ENCODE results near the gene AMY1A.
"Not testable (repeated sequence)": the region's sequence is repeated elsewhere in the genome, so short reads cannot be mapped to it uniquely, and the experiment has no call there.

Gene AMY1A

DNA sequence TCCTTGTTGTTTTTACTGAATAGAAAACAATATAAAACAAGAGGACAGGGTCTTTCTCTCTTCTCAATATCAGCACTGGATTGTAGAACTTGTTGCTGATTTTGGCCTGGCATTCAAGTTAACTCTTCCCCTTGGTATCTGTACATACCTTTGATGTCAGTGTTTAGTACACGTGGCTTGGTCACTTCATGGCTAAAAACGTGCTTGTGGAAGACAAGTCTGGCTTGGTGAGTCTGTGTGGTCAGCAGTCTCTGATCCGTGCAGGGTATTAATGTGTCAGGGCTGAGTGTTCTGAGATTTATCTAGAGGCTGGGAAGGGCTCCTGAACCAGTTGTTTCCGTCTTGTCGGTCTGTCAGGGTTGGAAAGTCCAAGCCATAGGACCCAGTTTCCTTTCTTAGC lies at the start of gene AMY1A:
Gene AMY1A (plus strand): TSS at position 301 of the 400 bp plus-strand sequence. CDS start 571 bp downstream, outside the sequence.
- not testable (repeated sequence) for H3K36me3 ChIP-seq; H3K9me3 ChIP-seq; H3K4me1 ChIP-seq (ENCODE audit: control insufficient read depth in 1 of 2, insufficient read depth in 1 of 2, low read depth in 1 of 2, low read length in 1 of 2); H3K27ac ChIP-seq; H3K27me3 ChIP-seq; H3K4me3 ChIP-seq (ENCODE audit: low read depth in 1 of 2, low read length in 1 of 2)

DNA sequence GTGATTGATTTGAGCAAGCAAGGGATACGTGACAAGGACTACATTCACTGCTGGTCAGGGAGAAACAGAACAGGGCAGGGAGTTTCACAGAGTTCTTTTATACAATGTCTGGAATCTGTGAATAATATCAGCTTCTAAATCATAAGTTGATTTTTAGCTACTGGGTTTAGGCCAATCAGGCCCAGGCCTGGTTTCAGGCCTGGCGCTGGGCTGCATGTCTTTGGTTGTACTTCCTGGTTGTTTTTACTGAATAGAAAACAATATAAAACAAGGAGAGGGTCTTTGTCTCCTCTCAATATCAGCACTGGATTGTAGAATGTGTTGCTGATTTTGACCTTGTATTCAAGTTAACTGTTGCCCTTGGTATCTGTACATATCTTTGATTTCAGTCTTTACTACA lies 39.2 kb upstream of the AMY1A start:
- Histone ChIP-seq H3K27me3 (no peaks in the 10 kb centered on the region), H3K4me1 (ENCODE audit: control insufficient read depth in 1 of 2, insufficient read depth in 1 of 2, low read depth in 1 of 2, low read length in 1 of 2) (no peaks in the 10 kb centered on the region)

DNA sequence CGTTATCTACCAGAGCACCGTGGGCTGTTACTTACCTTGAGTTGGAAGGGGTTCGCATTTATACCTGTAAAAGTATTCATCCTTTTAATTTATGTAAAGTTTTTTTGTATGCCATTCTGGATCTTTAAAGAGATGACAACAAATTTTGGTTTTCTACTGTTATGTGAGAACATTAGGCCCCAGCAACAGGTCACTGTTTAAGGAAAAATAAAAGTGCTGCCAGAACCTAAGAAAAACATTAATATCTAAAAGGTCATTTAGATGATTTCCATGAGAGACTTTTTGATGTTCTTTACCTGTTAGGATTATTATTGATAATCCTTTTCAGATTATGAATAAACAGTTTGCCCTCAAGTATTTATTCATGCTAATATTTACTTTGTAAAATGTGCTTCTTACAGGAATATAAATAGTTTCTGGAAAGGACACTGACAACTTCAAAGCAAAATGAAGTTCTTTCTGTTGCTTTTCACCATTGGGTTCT lies 38.5 kb upstream of the AMY1A start, which contains the start of gene AMY2A:
Gene AMY2A (plus strand): TSS at position 434 of the 484 bp plus-strand sequence. CDS start 14 bp downstream, at position 448.
- H3K9me3 ChIP-seq; H3K27ac ChIP-seq; H3K4me1 ChIP-seq (ENCODE audit: control insufficient read depth in 1 of 2, insufficient read depth in 1 of 2, low read depth in 1 of 2, low read length in 1 of 2); H3K27me3 ChIP-seq; H3K4me3 ChIP-seq (ENCODE audit: low read depth in 1 of 2, low read length in 1 of 2); H3K36me3 ChIP-seq: not testable (repeated sequence)

More for the DNA sequence above, 39.2 kb upstream of the AMY1A start:
- Histone ChIP-seq H3K36me3 (no peaks in the 10 kb centered on the region), H3K27ac (no peak overlapping the region), H3K9me3 (no peaks in the 10 kb centered on the region), H3K4me3 (ENCODE audit: low read depth in 1 of 2, low read length in 1 of 2) (no peak overlapping the region)
- TF ChIP-seq, protein P1, sequence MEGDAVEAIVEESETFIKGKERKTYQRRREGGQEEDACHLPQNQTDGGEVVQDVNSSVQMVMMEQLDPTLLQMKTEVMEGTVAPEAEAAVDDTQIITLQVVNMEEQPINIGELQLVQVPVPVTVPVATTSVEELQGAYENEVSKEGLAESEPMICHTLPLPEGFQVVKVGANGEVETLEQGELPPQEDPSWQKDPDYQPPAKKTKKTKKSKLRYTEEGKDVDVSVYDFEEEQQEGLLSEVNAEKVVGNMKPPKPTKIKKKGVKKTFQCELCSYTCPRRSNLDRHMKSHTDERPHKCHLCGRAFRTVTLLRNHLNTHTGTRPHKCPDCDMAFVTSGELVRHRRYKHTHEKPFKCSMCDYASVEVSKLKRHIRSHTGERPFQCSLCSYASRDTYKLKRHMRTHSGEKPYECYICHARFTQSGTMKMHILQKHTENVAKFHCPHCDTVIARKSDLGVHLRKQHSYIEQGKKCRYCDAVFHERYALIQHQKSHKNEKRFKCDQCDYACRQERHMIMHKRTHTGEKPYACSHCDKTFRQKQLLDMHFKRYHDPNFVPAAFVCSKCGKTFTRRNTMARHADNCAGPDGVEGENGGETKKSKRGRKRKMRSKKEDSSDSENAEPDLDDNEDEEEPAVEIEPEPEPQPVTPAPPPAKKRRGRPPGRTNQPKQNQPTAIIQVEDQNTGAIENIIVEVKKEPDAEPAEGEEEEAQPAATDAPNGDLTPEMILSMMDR (IDR thresholded peaks at IDR 0.05), result no peak

DNA sequence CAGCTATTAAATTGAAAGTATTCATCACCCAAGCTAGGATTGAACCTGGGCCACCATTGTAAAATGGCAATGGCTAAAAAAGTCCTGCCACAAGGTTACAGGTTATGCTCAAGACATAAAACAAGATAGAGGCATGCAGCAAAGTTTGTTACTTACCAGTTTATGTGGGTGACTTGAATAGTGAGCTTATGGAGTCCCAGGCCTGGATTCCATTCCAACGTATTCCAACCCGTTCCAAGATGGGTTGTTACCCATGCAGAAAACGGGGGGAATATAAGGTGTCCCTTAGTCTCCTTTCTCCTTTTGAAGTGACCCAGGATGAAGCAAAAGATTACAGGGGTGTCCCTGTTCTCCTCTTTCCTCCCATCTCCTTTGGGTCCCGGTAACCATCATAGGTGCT lies 28.1 kb upstream of the AMY1A start:
- not testable (repeated sequence) for H3K27ac ChIP-seq; H3K4me1 ChIP-seq (ENCODE audit: control insufficient read depth in 1 of 2, insufficient read depth in 1 of 2, low read depth in 1 of 2, low read length in 1 of 2); H3K9me3 ChIP-seq; H3K4me3 ChIP-seq (ENCODE audit: low read depth in 1 of 2, low read length in 1 of 2); H3K27me3 ChIP-seq; H3K36me3 ChIP-seq

DNA sequence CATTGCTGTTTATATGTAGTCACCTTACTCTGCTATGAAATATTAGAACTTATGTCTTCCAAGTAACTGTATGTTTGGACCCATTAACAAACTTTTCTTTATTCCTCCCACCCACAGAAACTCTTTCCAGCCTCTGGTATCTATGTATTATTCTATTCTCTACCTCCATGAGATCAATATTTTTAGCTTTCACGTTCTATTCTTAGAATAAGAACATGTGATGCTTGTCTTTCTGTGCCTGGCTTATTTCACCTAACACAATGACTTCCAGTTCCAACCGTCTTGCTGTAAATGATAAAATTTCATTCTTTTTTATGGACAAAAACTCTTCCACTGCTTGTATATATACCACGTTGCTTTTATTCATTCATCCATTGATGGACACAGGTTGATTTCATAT lies 14.4 kb upstream of the AMY1A start:
- not testable (repeated sequence) for H3K9me3 ChIP-seq; H3K4me1 ChIP-seq (ENCODE audit: control insufficient read depth in 1 of 2, insufficient read depth in 1 of 2, low read depth in 1 of 2, low read length in 1 of 2); H3K27me3 ChIP-seq; H3K4me3 ChIP-seq (ENCODE audit: low read depth in 1 of 2, low read length in 1 of 2); H3K36me3 ChIP-seq; H3K27ac ChIP-seq

DNA sequence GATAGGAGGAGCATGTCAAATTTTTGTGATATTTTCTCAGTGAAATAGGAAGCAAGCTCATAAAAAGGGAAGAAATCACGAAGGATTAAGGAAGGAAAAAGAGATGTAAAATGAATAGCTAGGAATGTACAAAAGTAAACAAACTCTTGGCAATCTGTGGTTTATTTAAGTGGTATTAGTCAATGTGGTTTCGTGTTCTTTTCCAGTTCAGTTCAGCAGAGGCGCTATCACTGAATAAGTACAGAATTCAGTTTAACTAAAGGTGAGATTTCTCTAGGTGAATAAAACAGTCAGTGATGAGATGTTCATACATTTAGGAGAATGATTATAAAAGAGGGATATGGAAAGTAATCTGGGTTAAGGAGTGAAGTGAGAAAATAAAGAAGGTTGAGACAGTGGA lies 11.7 kb upstream of the AMY1A start:
- not testable (repeated sequence) for H3K36me3 ChIP-seq; H3K4me1 ChIP-seq (ENCODE audit: control insufficient read depth in 1 of 2, insufficient read depth in 1 of 2, low read depth in 1 of 2, low read length in 1 of 2); H3K27me3 ChIP-seq; H3K27ac ChIP-seq; H3K9me3 ChIP-seq; H3K4me3 ChIP-seq (ENCODE audit: low read depth in 1 of 2, low read length in 1 of 2)

DNA sequence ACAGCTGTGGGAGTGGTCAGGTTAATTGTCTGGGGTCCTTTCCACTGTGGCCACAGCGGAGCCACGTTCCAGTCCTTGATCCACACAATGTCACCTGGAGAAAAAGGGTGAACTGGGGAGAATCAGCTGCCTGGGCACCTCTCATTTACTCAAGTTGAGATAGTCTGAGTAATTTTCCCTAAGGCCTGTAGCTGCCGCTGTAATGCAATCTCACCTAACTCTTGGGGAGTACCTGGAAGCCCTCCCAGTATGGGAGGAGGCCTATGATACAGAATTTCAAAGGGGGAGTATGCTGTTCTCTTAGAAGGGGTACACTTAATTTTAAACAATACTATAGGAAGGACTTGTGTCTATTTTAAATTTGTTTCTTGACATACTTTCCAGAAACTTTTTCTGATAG lies 5.3 kb upstream of the AMY1A start:
- H3K4me1 ChIP-seq (ENCODE audit: control insufficient read depth in 1 of 2, insufficient read depth in 1 of 2, low read depth in 1 of 2, low read length in 1 of 2); H3K27ac ChIP-seq; H3K27me3 ChIP-seq; H3K9me3 ChIP-seq; H3K4me3 ChIP-seq (ENCODE audit: low read depth in 1 of 2, low read length in 1 of 2); H3K36me3 ChIP-seq: not testable (repeated sequence)

DNA sequence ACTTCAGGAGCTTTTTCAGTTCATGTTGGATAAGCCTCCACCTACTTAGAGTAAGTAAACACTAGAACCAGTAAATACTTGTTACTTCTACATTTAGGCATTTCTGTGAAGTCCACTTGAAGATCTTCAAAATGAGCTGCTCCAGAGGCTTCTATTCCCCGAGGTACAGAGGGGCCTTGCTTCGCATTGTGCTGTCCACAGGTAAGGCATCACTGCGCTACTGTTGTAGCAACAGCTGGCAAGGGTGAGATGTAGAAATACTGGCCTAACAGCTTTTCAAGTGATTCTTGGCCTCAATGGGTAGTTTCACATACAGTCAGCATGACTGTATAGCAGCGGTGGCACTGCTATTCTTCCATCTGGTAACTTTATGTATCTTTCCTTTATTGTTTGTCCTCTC lies 4.7 kb upstream of the AMY1A start:
- H3K4me1 ChIP-seq (ENCODE audit: control insufficient read depth in 1 of 2, insufficient read depth in 1 of 2, low read depth in 1 of 2, low read length in 1 of 2); H3K9me3 ChIP-seq; H3K36me3 ChIP-seq; H3K4me3 ChIP-seq (ENCODE audit: low read depth in 1 of 2, low read length in 1 of 2); H3K27me3 ChIP-seq; H3K27ac ChIP-seq: not testable (repeated sequence)

DNA sequence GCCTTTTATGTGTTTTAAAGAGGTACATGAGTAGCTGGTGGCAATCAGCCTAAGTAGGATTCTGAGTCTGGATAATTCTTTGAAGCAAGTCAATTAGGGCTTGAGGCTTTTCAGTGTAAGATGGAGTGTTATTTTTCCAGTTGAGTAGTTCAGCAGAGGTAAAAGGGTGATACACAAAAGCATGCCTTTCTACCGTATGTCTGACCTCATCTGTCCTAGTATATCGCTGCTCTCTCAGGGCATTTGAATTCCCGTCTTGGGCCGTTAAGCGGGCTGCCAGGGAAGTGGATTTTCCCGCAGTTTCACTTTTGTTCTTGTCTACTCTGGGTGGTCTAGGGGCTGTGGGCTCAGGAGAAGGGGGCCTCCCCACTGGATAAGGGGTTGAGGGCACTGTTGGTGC lies 1.4 kb upstream of the AMY1A start:
- H3K4me1 ChIP-seq (ENCODE audit: control insufficient read depth in 1 of 2, insufficient read depth in 1 of 2, low read depth in 1 of 2, low read length in 1 of 2); H3K4me3 ChIP-seq (ENCODE audit: low read depth in 1 of 2, low read length in 1 of 2); H3K9me3 ChIP-seq; H3K27ac ChIP-seq; H3K36me3 ChIP-seq; H3K27me3 ChIP-seq: not testable (repeated sequence)

DNA sequence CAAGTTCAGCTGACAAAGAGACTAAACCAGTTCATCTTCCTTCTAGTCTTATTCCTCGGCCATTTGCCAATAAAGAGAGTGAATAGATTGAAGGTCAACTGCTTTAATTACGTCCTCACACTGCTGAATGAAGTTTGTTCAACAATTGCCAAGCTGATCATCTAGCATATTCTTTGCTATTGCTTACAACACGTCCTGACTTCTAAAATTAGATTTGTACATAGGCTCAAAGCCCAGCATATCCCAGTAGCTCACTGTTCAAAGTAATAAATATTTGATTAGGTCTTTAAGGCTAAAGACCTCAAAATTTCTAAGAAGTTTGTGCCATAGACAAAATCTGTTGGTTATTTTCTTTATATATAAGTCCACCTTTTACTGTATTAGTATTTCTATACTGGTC lies 20.8 kb downstream of the AMY1A start:
- H3K36me3 ChIP-seq; H3K9me3 ChIP-seq; H3K4me3 ChIP-seq (ENCODE audit: low read depth in 1 of 2, low read length in 1 of 2); H3K27me3 ChIP-seq; H3K27ac ChIP-seq; H3K4me1 ChIP-seq (ENCODE audit: control insufficient read depth in 1 of 2, insufficient read depth in 1 of 2, low read depth in 1 of 2, low read length in 1 of 2): not testable (repeated sequence)

DNA sequence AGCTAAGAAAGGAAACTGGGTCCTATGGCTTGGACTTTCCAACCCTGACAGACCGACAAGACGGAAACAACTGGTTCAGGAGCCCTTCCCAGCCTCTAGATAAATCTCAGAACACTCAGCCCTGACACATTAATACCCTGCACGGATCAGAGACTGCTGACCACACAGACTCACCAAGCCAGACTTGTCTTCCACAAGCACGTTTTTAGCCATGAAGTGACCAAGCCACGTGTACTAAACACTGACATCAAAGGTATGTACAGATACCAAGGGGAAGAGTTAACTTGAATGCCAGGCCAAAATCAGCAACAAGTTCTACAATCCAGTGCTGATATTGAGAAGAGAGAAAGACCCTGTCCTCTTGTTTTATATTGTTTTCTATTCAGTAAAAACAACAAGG lies 40.5 kb downstream of the AMY1A start, which contains the start of gene AMY1B:
Gene AMY1B (minus strand): TSS at position 101 of the 400 bp plus-strand sequence. CDS start 571 bp downstream, outside the sequence.
- not testable (repeated sequence) for H3K27me3 ChIP-seq; H3K4me1 ChIP-seq (ENCODE audit: control insufficient read depth in 1 of 2, insufficient read depth in 1 of 2, low read depth in 1 of 2, low read length in 1 of 2); H3K9me3 ChIP-seq; H3K36me3 ChIP-seq; H3K27ac ChIP-seq; H3K4me3 ChIP-seq (ENCODE audit: low read depth in 1 of 2, low read length in 1 of 2)

DNA sequence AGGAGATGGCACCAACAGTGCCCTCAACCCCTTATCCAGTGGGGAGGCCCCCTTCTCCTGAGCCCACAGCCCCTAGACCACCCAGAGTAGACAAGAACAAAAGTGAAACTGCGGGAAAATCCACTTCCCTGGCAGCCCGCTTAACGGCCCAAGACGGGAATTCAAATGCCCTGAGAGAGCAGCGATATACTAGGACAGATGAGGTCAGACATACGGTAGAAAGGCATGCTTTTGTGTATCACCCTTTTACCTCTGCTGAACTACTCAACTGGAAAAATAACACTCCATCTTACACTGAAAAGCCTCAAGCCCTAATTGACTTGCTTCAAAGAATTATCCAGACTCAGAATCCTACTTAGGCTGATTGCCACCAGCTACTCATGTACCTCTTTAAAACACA lies 41.9 kb downstream of the AMY1A start:
- not testable (repeated sequence) for H3K36me3 ChIP-seq, H3K9me3 ChIP-seq

DNA sequence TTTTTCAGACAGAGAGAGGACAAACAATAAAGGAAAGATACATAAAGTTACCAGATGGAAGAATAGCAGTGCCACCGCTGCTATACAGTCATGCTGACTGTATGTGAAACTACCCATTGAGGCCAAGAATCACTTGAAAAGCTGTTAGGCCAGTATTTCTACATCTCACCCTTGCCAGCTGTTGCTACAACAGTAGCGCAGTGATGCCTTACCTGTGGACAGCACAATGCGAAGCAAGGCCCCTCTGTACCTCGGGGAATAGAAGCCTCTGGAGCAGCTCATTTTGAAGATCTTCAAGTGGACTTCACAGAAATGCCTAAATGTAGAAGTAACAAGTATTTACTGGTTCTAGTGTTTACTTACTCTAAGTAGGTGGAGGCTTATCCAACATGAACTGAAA lies 45.1 kb downstream of the AMY1A start:
- H3K27me3 ChIP-seq; H3K4me3 ChIP-seq (ENCODE audit: low read depth in 1 of 2, low read length in 1 of 2); H3K36me3 ChIP-seq; H3K27ac ChIP-seq; H3K9me3 ChIP-seq; H3K4me1 ChIP-seq (ENCODE audit: control insufficient read depth in 1 of 2, insufficient read depth in 1 of 2, low read depth in 1 of 2, low read length in 1 of 2): not testable (repeated sequence)

More for the DNA sequence above, 41.9 kb downstream of the AMY1A start:
- not testable (repeated sequence) for H3K27me3 ChIP-seq; H3K4me1 ChIP-seq (ENCODE audit: control insufficient read depth in 1 of 2, insufficient read depth in 1 of 2, low read depth in 1 of 2, low read length in 1 of 2); H3K4me3 ChIP-seq (ENCODE audit: low read depth in 1 of 2, low read length in 1 of 2); H3K27ac ChIP-seq

DNA sequence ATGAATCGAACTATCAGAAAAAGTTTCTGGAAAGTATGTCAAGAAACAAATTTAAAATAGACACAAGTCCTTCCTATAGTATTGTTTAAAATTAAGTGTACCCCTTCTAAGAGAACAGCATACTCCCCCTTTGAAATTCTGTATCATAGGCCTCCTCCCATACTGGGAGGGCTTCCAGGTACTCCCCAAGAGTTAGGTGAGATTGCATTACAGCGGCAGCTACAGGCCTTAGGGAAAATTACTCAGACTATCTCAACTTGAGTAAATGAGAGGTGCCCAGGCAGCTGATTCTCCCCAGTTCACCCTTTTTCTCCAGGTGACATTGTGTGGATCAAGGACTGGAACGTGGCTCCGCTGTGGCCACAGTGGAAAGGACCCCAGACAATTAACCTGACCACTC lies 45.7 kb downstream of the AMY1A start:
- not testable (repeated sequence) for H3K27me3 ChIP-seq

More for the DNA sequence above, 45.7 kb downstream of the AMY1A start:
- H3K4me1 ChIP-seq (ENCODE audit: control insufficient read depth in 1 of 2, insufficient read depth in 1 of 2, low read depth in 1 of 2, low read length in 1 of 2); H3K4me3 ChIP-seq (ENCODE audit: low read depth in 1 of 2, low read length in 1 of 2); H3K36me3 ChIP-seq; H3K27ac ChIP-seq; H3K9me3 ChIP-seq: not testable (repeated sequence)
